Measurements from ENCODE around the gene YKT6.

DNA sequence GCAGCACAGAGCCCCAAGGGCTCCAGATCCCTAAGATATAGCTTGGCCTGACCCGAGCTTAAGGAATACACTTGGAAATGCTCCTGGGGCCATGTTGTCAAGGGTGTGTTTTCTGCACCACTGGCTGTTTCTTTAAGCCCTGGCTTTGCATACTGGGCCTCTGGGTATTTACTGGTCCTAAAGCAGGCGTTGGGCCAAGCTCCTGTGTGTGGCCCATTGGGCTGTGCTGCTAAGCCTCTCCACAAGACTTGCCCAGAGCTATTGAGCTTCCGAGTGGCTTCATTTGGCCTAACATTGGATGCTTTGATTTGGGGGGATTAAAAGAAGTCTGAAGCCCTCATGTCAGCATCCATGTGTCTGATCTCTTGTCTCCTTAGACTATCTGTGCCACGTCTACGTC is 5.2 kb downstream of the YKT6 start:
- TF ChIP-seq, protein P1, sequence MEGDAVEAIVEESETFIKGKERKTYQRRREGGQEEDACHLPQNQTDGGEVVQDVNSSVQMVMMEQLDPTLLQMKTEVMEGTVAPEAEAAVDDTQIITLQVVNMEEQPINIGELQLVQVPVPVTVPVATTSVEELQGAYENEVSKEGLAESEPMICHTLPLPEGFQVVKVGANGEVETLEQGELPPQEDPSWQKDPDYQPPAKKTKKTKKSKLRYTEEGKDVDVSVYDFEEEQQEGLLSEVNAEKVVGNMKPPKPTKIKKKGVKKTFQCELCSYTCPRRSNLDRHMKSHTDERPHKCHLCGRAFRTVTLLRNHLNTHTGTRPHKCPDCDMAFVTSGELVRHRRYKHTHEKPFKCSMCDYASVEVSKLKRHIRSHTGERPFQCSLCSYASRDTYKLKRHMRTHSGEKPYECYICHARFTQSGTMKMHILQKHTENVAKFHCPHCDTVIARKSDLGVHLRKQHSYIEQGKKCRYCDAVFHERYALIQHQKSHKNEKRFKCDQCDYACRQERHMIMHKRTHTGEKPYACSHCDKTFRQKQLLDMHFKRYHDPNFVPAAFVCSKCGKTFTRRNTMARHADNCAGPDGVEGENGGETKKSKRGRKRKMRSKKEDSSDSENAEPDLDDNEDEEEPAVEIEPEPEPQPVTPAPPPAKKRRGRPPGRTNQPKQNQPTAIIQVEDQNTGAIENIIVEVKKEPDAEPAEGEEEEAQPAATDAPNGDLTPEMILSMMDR (IDR thresholded peaks at IDR 0.05): no peak
- no peak for TF ChIP-seq POLR2A (IDR thresholded peaks at IDR 0.05)

Data from tibial nerve (tissue), 3 donors.